HepG2 (cell line): ENCODE measurements around the gene ARVCF.

Source experiments
- ATF7 ChIP-seq, 2 experiments: fragments of 450-650 bp in 1 of 2; sonication (generic) in 1 of 2; formaldehyde crosslinking in 1 of 2; IDR thresholded peaks; 2 replicates each; pipeline versions ENCODE4 v1.4.0 to v1.6.1; 2016 to 2020; ENCODE audit warnings: antibody characterized with exemption in 1 of 2, mild to moderate bottlenecking in 1 of 2, missing genetic modification reagents in 1 of 2
- CEBPB ChIP-seq: IDR thresholded peaks from 2 replicates; pipeline ENCODE4 v1.6.1; 2011; ENCODE audit warnings: low read depth, low read length, improper control_type of control experiment, borderline replicate concordance
- ESRRA ChIP-seq: sonication (generic); formaldehyde crosslinking; IDR thresholded peaks from 2 replicates; pipeline ENCODE4 v1.5.1; 2020; ENCODE audit warnings: mild to moderate bottlenecking, low read depth, missing genetic modification reagents
- MED8 ChIP-seq: sonication (generic); formaldehyde crosslinking; IDR thresholded peaks from 2 replicates; pipeline ENCODE4 v1.8.1; 2023; ENCODE audit warnings: mild to moderate bottlenecking, missing genetic modification reagents; ENCODE audit not compliant: insufficient replicate concordance
- POLR2A ChIP-seq, 2 experiments: IDR thresholded peaks; 2 replicates each; pipeline ENCODE4 v1.6.1; 2011; ENCODE audit warnings: low read depth in 2 of 2, low read length in 2 of 2, mild to moderate bottlenecking in 1 of 2, moderate library complexity in 1 of 2; ENCODE audit not compliant: insufficient read depth in 1 of 2
- SRF ChIP-seq: IDR thresholded peaks from 2 replicates; pipeline ENCODE4 v1.6.1; 2011; ENCODE audit warnings: mild to moderate bottlenecking, low read depth, low read length, moderate library complexity
- ZBTB20 ChIP-seq: sonication (generic); formaldehyde crosslinking; IDR thresholded peaks from 2 replicates; pipeline ENCODE4 v1.8.1; 2023; ENCODE audit warnings: missing genetic modification reagents, low read depth, mild to moderate bottlenecking, borderline replicate concordance
- ZNF124 ChIP-seq: sonication (generic); formaldehyde crosslinking; IDR thresholded peaks from 2 replicates; pipeline ENCODE4 v1.4.0; 2020; ENCODE audit warnings: missing genetic modification reagents
- TF ChIP-seq, protein P1 (sequence below): sonication (generic); formaldehyde crosslinking; IDR thresholded peaks from 2 replicates; pipeline ENCODE4 v1.5.0; 2020; ENCODE audit warnings: mild to moderate bottlenecking, missing genetic modification reagents, moderate library complexity
- TF ChIP-seq, protein P2 (sequence below): sonication (generic); formaldehyde crosslinking; IDR thresholded peaks from 2 replicates; pipeline ENCODE4 v1.8.1; 2023; ENCODE audit warnings: missing genetic modification reagents, inconsistent platforms, borderline replicate concordance
- TF ChIP-seq, protein P3 (sequence below): sonication (generic); formaldehyde crosslinking; IDR thresholded peaks from 2 replicates; pipeline ENCODE4 v1.4.0; 2020; ENCODE audit warnings: low read depth, missing genetic modification reagents

DNA sequence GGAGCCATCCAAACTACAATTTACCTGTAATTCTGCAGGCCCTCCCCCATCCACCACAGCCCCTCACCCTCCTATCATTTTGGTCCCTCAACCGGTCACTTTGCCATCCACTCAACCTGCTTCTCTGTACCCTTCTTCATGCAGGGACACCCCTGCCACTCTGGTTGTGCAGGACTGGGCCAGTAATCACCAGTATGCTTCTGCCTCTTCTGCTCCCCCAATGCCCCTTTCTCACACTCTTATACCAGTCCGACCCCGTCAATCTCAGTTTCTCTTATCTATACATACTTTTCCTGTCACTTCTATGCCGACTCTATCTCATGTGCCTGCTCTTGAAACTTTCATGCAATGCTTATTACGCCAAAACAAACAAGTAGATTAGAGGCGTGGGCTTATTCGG, 80.1 kb downstream of the ARVCF start:
- TF ChIP-seq POLR2A (IDR thresholded peaks at IDR 0.05; ENCODE audit: insufficient read depth in 1 of 2, low read depth in 2 of 2, low read length in 2 of 2) (no peak), ATF7 (IDR thresholded peaks at IDR 0.05) (no peak), ATF7 (CRISPR knock-in tag; IDR thresholded peaks at IDR 0.05) (no peak), ZBTB20 (no peak), CEBPB (no peak), ESRRA (no peak), ZNF124 (CRISPR knock-in tag) (no peak), MED8 (CRISPR knock-in tag) (no peak), SRF (no peak)
- TF ChIP-seq, protein P1, sequence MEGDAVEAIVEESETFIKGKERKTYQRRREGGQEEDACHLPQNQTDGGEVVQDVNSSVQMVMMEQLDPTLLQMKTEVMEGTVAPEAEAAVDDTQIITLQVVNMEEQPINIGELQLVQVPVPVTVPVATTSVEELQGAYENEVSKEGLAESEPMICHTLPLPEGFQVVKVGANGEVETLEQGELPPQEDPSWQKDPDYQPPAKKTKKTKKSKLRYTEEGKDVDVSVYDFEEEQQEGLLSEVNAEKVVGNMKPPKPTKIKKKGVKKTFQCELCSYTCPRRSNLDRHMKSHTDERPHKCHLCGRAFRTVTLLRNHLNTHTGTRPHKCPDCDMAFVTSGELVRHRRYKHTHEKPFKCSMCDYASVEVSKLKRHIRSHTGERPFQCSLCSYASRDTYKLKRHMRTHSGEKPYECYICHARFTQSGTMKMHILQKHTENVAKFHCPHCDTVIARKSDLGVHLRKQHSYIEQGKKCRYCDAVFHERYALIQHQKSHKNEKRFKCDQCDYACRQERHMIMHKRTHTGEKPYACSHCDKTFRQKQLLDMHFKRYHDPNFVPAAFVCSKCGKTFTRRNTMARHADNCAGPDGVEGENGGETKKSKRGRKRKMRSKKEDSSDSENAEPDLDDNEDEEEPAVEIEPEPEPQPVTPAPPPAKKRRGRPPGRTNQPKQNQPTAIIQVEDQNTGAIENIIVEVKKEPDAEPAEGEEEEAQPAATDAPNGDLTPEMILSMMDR (CRISPR knock-in tag): no peak
- TF ChIP-seq, protein P2, sequence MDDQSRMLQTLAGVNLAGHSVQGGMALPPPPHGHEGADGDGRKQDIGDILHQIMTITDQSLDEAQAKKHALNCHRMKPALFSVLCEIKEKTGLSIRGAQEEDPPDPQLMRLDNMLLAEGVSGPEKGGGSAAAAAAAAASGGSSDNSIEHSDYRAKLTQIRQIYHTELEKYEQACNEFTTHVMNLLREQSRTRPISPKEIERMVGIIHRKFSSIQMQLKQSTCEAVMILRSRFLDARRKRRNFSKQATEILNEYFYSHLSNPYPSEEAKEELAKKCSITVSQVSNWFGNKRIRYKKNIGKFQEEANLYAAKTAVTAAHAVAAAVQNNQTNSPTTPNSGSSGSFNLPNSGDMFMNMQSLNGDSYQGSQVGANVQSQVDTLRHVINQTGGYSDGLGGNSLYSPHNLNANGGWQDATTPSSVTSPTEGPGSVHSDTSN (CRISPR knock-in tag): no peak
- TF ChIP-seq, protein P3, sequence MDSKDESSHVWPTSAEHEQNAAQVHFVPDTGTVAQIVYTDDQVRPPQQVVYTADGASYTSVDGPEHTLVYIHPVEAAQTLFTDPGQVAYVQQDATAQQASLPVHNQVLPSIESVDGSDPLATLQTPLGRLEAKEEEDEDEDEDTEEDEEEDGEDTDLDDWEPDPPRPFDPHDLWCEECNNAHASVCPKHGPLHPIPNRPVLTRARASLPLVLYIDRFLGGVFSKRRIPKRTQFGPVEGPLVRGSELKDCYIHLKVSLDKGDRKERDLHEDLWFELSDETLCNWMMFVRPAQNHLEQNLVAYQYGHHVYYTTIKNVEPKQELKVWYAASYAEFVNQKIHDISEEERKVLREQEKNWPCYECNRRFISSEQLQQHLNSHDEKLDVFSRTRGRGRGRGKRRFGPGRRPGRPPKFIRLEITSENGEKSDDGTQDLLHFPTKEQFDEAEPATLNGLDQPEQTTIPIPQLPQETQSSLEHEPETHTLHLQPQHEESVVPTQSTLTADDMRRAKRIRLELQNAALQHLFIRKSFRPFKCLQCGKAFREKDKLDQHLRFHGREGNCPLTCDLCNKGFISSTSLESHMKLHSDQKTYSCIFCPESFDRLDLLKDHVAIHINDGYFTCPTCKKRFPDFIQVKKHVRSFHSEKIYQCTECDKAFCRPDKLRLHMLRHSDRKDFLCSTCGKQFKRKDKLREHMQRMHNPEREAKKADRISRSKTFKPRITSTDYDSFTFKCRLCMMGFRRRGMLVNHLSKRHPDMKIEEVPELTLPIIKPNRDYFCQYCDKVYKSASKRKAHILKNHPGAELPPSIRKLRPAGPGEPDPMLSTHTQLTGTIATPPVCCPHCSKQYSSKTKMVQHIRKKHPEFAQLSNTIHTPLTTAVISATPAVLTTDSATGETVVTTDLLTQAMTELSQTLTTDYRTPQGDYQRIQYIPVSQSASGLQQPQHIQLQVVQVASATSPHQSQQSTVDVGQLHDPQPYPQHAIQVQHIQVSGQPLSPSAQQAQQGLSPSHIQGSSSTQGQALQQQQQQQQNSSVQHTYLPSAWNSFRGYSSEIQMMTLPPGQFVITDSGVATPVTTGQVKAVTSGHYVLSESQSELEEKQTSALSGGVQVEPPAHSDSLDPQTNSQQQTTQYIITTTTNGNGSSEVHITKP: no peak
